ENCODE data around the gene LTBP3. TPM values are rescaled to one million over a fixed set of nuclear protein-coding genes. Genes with fewer than 3 reads are reported as not detected.

The LTBP3 gene
- total and polyA plus RNA-seq, 9 of the 15 experiments (the other 6 are each of a cell fraction or from before 2014, with no cell fraction given) = 0.06 to 20.5 (median 4.8) TPM

DNA sequence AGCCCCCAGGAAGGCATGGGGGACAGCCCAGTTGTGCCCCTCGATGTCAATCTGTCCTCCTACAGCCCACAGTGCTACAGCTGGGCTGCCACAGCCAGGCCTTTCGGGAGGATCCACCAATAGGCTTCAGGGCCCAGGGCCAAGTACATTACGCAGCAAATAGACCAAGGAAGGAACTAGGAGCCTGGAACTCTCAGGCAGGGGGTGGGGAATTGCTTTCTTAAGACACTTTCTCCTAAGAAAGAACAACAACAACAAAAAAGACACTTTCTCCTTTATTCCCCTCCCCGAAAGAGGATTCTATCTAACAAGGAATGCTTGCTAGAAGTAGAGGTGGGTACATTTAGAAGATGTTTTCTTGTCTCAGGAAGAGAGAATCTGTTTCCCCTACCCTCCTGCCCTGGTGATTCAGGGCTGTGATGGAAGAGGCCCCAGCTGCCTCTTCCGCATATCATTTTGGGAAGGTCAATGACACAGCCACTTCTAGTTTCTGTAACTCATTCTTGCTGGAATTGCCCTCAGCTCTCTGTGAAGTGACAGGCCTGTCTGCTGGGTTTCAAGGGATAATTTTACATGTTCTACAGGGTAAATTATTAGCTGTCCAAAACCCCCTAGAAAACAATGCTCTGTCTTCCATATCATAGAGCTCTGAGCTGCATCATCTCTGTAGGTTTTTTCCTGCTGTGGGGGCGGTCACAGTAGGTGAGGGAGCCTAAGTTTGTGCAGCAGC, 65.4 kb downstream of the LTBP3 start (continued):
- TF ChIP-seq HNRNPK (IDR thresholded peaks at IDR 0.05; ENCODE audit: low read depth, low read length, poor library complexity, severe bottlenecking) = no peak
- TF ChIP-seq RCOR1 (IDR thresholded peaks at IDR 0.05; ENCODE audit: borderline replicate concordance in 1 of 2, low read depth in 2 of 2, low read length in 2 of 2) = no peak
- TF ChIP-seq MLX (CRISPR knock-in tag; conservative IDR thresholded peaks at IDR 0.05) = no peak
- no peak for TF ChIP-seq HEY1 (CRISPR knock-in tag; IDR thresholded peaks at IDR 0.05; ENCODE audit: borderline replicate concordance)
- TF ChIP-seq, protein P1, sequence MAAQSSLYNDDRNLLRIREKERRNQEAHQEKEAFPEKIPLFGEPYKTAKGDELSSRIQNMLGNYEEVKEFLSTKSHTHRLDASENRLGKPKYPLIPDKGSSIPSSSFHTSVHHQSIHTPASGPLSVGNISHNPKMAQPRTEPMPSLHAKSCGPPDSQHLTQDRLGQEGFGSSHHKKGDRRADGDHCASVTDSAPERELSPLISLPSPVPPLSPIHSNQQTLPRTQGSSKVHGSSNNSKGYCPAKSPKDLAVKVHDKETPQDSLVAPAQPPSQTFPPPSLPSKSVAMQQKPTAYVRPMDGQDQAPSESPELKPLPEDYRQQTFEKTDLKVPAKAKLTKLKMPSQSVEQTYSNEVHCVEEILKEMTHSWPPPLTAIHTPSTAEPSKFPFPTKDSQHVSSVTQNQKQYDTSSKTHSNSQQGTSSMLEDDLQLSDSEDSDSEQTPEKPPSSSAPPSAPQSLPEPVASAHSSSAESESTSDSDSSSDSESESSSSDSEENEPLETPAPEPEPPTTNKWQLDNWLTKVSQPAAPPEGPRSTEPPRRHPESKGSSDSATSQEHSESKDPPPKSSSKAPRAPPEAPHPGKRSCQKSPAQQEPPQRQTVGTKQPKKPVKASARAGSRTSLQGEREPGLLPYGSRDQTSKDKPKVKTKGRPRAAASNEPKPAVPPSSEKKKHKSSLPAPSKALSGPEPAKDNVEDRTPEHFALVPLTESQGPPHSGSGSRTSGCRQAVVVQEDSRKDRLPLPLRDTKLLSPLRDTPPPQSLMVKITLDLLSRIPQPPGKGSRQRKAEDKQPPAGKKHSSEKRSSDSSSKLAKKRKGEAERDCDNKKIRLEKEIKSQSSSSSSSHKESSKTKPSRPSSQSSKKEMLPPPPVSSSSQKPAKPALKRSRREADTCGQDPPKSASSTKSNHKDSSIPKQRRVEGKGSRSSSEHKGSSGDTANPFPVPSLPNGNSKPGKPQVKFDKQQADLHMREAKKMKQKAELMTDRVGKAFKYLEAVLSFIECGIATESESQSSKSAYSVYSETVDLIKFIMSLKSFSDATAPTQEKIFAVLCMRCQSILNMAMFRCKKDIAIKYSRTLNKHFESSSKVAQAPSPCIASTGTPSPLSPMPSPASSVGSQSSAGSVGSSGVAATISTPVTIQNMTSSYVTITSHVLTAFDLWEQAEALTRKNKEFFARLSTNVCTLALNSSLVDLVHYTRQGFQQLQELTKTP (IDR thresholded peaks at IDR 0.05; ENCODE audit: low read depth in 1 of 2, partially characterized antibody in 2 of 2) = peak; percentile 52 to 61
- TF ChIP-seq ZNF511 (CRISPR knock-in tag; IDR thresholded peaks at IDR 0.05) = no peak
- peak; percentile 22 for TF ChIP-seq CXXC5 (CRISPR knock-in tag; IDR thresholded peaks at IDR 0.05)
- TF ChIP-seq PHF8 (IDR thresholded peaks at IDR 0.05; ENCODE audit: borderline replicate concordance, low read length) = peak; percentile 29; the same call in 1 of the 2 replicates
- no peak for TF ChIP-seq HDAC3 (IDR thresholded peaks at IDR 0.05; ENCODE audit: borderline replicate concordance, partially characterized antibody)
- TF ChIP-seq RBM25 (IDR thresholded peaks at IDR 0.05; ENCODE audit: low read depth, low read length, severe bottlenecking) = no peak
- TF ChIP-seq TCF7 (IDR thresholded peaks at IDR 0.05; ENCODE audit: borderline replicate concordance) = no peak
- no peak for TF ChIP-seq ZNF699 (CRISPR knock-in tag; IDR thresholded peaks at IDR 0.05; ENCODE audit: insufficient replicate concordance)
- TF ChIP-seq ZNF274 (IDR thresholded peaks at IDR 0.05; ENCODE audit: borderline replicate concordance, low read depth, low read length) = no peak
- 0 out of 2 replicates have a peak, but pooled peaks have one; percentile 0 for TF ChIP-seq GABPB1 (CRISPR knock-in tag; IDR thresholded peaks at IDR 0.05)
- no peak for TF ChIP-seq ZFP1 (CRISPR knock-in tag; IDR thresholded peaks at IDR 0.05)
- 0 out of 2 replicates have a peak, but pooled peaks have one; percentile 24 for TF ChIP-seq MBD2 (IDR thresholded peaks at IDR 0.05; ENCODE audit: borderline replicate concordance, low read depth)
- no peak for TF ChIP-seq MTF1 (CRISPR knock-in tag; IDR thresholded peaks at IDR 0.05; ENCODE audit: borderline replicate concordance)
- TF ChIP-seq TOE1 (IDR thresholded peaks at IDR 0.05; ENCODE audit: borderline replicate concordance) = peak; percentile 42
- TF ChIP-seq TOE1 (CRISPR knock-in tag; IDR thresholded peaks at IDR 0.05; ENCODE audit: borderline replicate concordance, low read depth) = no peak
- TF ChIP-seq ZNF707 (CRISPR knock-in tag; conservative IDR thresholded peaks at IDR 0.05) = no peak
- TF ChIP-seq ZNF12 (CRISPR knock-in tag; IDR thresholded peaks at IDR 0.05) = no peak
- no peak for TF ChIP-seq POU5F1 (IDR thresholded peaks at IDR 0.05; ENCODE audit: borderline replicate concordance, low read depth, low read length, partially characterized antibody)
